PC-3 (cell line): ENCODE measurements around the gene PSMA2. TPM values are rescaled to one million over a fixed set of nuclear protein-coding genes. Genes with fewer than 3 reads are reported as not detected.

ENCODE experiments used
- ATAC-seq: fragments of 200-7000 bp; cut with Tn5 transposase; 2 replicates; pipeline ENCODE4 v1.9.1; 2020; ENCODE audit warnings: mild to moderate bottlenecking, moderate library complexity
- BruUV-seq: library from RNA; stranded (reverse); fragments of 400-500 nt; replicated peaks from 2 replicates; lab custom pipeline; 2021; lab: Mats Ljungman, UMichigan
- CTCF ChIA-PET: fragments of 300-600 bp; sonication (Branson Sonifier 250); formaldehyde crosslinking; loops from one replicate; lab custom pipeline; 2022; ENCODE audit warnings: antibody characterized with exemption; lab: Charles Lee
- POLR2A ChIA-PET: fragments of 300-600 bp; sonication (Branson Sonifier 250); formaldehyde crosslinking; loops from one replicate; lab custom pipeline; 2022; ENCODE audit warnings: antibody characterized with exemption; ENCODE audit not compliant: unreplicated experiment; lab: Charles Lee
- DNase-seq: peaks from one replicate; pipeline ENCODE4 v3.0.0-alpha.2; 2015
- H2AFZ ChIP-seq: fragments of 300-600 bp; sonication (generic); 2 replicates; pipeline ENCODE4 v1.6.0; 2016; ENCODE audit warnings: antibody characterized with exemption, low read length
- H3F3A ChIP-seq: fragments of 300-600 bp; sonication (generic); one replicate; pipeline ENCODE4 v1.6.0; 2017; ENCODE audit warnings: antibody characterized with exemption, low read length, control low read depth, mild to moderate bottlenecking; ENCODE audit not compliant: unreplicated experiment
- H3K27ac ChIP-seq: fragments of 300-600 bp; sonication (generic); 2 replicates; pipeline ENCODE4 v1.5.1; 2016; ENCODE audit warnings: mild to moderate bottlenecking, low read length
- H3K27me3 ChIP-seq: fragments of 300-600 bp; sonication (generic); 2 replicates; pipeline ENCODE4 v1.6.1; 2016; ENCODE audit warnings: low read length, mixed read lengths
- H3K36me3 ChIP-seq: fragments of 300-600 bp; sonication (generic); 2 replicates; pipeline ENCODE4 v1.6.1; 2016; ENCODE audit warnings: low read depth, mixed run types, low read length, mixed read lengths
- H3K4me1 ChIP-seq: fragments of 300-600 bp; sonication (generic); 2 replicates; pipeline ENCODE4 v1.5.1; 2016; ENCODE audit warnings: low read length; ENCODE audit not compliant: insufficient read depth
- H3K4me2 ChIP-seq: fragments of 300-600 bp; sonication (generic); 2 replicates; pipeline ENCODE4 v1.6.0; 2016; ENCODE audit warnings: low read length
- H3K4me3 ChIP-seq: fragments of 300-600 bp; sonication (generic); 2 replicates; pipeline ENCODE4 v1.5.1; 2016; ENCODE audit warnings: mild to moderate bottlenecking, low read length, mixed read lengths
- H3K79me2 ChIP-seq: fragments of 300-600 bp; sonication (generic); 2 replicates; pipeline ENCODE4 v1.6.1; 2017; ENCODE audit warnings: low read length, mixed read lengths
- H3K9ac ChIP-seq: fragments of 300-600 bp; sonication (generic); 2 replicates; pipeline ENCODE4 v1.6.0; 2016; ENCODE audit warnings: mild to moderate bottlenecking, low read length
- H3K9me2 ChIP-seq: fragments of 300-600 bp; sonication (generic); replicated peaks from 2 replicates; pipeline ENCODE4 v1.6.1; 2016; ENCODE audit warnings: mixed run types, low read length, mixed read lengths
- H3K9me3 ChIP-seq: fragments of 300-600 bp; sonication (generic); 2 replicates; pipeline ENCODE4 v1.6.1; 2016; ENCODE audit warnings: low read length, mixed read lengths
- H4K20me1 ChIP-seq: fragments of 300-600 bp; sonication (generic); 2 replicates; pipeline ENCODE4 v1.6.1; 2016; ENCODE audit warnings: low read length, mixed read lengths
- EZH2 ChIP-seq: fragments of 300-600 bp; sonication (generic); IDR thresholded peaks from one replicate; pipeline ENCODE4 v1.6.1; 2017; ENCODE audit warnings: antibody characterized with exemption, mild to moderate bottlenecking, low read length; ENCODE audit not compliant: unreplicated experiment
- EZH2phosphoT487 ChIP-seq: fragments of 300-600 bp; sonication (generic); IDR thresholded peaks from 2 replicates; pipeline ENCODE4 v1.6.1; 2018; ENCODE audit warnings: mild to moderate bottlenecking, antibody characterized with exemption, low read length, borderline replicate concordance
- intact Hi-C: fragments of 100-400 bp; cut with micrococcal nuclease; formaldehyde crosslinking; loops from 2 replicates; pipeline ENCODE4 v1.9.0; 2023
- total RNA-seq: library from RNA; depleted of rRNA; stranded (reverse); fragments of >200 nt; gene quantifications from 2 replicates; pipeline ENCODE4 v1.2.3, GENCODE V29; 2014
- TF ChIP-seq, protein P1 (sequence below): fragments of 300-600 bp; sonication (generic); conservative IDR thresholded peaks from 2 replicates; pipeline ENCODE4 v1.5.1; 2017; ENCODE audit warnings: antibody characterized with exemption, low read depth, mild to moderate bottlenecking, low read length

PSMA2 gene
- total RNA-seq, 1 experiment from 2014 or later: 85.6 TPM

DNA sequence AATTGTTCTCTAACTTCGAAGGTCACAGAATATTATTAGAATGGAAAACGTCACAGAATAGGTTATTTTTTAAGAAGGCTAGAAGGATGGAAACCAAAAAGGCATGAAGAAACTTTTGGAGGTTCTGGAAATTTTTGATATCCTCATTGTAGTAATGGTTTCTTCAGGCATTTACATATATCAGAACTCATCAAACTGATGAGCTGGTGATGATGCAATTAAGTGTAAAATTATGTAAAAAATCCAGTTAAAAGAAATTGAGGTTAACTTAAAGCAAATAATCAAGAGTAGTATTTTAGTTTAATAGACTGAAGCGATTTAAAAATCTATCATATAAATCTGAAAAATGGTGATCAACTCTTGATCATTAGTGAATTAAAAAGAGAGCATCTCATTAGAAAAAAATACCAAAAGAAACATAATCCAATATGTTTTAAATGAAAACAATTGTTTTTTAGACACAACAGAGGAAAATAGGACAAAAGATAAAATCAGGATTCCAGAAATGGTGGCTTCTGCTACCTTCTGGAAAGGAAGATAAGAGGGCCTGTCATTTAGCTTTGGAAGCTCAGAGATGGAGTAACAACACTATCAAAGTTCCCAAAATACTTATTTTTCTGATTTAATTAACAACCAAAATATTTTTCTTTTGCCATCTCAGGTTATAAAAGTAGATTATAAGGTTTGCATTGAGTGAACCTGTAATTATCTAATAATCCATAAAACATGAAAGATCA, 9.8 kb downstream of the PSMA2 start:
- H3K27me3 ChIP-seq: no peaks in the 10 kb centered on the region
- POLR2A ChIA-PET: no interaction called here
- no peaks in the 10 kb centered on the region; the same call in 1 of the 2 replicates for H4K20me1 ChIP-seq
- DNase-seq (no peak), ATAC-seq (no peak)
- H3K4me3 ChIP-seq: no peak overlapping the region
- TF ChIP-seq, protein P1, sequence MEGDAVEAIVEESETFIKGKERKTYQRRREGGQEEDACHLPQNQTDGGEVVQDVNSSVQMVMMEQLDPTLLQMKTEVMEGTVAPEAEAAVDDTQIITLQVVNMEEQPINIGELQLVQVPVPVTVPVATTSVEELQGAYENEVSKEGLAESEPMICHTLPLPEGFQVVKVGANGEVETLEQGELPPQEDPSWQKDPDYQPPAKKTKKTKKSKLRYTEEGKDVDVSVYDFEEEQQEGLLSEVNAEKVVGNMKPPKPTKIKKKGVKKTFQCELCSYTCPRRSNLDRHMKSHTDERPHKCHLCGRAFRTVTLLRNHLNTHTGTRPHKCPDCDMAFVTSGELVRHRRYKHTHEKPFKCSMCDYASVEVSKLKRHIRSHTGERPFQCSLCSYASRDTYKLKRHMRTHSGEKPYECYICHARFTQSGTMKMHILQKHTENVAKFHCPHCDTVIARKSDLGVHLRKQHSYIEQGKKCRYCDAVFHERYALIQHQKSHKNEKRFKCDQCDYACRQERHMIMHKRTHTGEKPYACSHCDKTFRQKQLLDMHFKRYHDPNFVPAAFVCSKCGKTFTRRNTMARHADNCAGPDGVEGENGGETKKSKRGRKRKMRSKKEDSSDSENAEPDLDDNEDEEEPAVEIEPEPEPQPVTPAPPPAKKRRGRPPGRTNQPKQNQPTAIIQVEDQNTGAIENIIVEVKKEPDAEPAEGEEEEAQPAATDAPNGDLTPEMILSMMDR: no peak
- TF ChIP-seq EZH2: no peak
- H3K36me3 ChIP-seq: peaks cover 83% of the 10 kb centered on the region
- H3K27ac ChIP-seq: no peak overlapping the region
- CTCF ChIA-PET: no interaction called here
- no peaks in the 10 kb centered on the region for H3K9me2 ChIP-seq
- no TSS peak for BruUV-seq
- no peak overlapping the region for H3K4me2 ChIP-seq
- H2AFZ ChIP-seq: no peak overlapping the region
- H3K79me2 ChIP-seq: peaks cover 14% of the 10 kb centered on the region
- no peaks in the 10 kb centered on the region for H3K4me1 ChIP-seq
- H3K9ac ChIP-seq: no peak overlapping the region
- intact Hi-C loops: no loop called here
- no peaks in the 10 kb centered on the region for H3K9me3 ChIP-seq
- no peaks in the 10 kb centered on the region for H3F3A ChIP-seq

DNA sequence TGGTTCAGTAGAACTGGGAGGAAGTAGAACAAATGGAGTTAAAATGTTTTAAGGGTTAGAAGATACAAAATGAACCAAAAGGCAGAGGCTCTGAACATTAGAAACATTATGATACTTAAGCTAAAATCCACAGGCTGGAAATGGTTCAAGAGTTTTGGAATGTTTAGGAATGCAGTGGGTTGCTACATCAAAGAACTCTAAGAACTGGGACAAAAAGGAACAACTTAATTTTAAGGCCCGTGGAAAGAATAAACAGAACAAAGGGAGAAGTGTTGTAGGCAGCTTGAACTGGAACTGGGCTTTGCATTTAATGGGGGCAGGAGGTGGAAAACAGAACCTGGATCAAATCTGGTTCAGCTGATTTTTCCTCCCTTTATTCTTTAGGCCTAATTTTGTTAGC, 16.6 kb downstream of the PSMA2 start:
- Histone ChIP-seq H3K27ac (no peak overlapping the region), H3K9ac (no peak overlapping the region), H3K4me2 (no peak overlapping the region), H3K9me3 (no peaks in the 10 kb centered on the region), H3K4me3 (no peak overlapping the region), H3K36me3 (peaks cover 31% of the 10 kb centered on the region), H3K9me2 (no peaks in the 10 kb centered on the region), H3K4me1 (peaks cover 9% of the 10 kb centered on the region), H2AFZ (no peak overlapping the region), H3K79me2 (peaks cover 11% of the 10 kb centered on the region), H4K20me1 (no peaks in the 10 kb centered on the region), H3F3A (no peaks in the 10 kb centered on the region), H3K27me3 (no peaks in the 10 kb centered on the region)
- BruUV-seq: no TSS peak
- ChIA-PET CTCF (no interaction called here), POLR2A (no interaction called here)
- ATAC-seq (no peak), DNase-seq (no peak)
- intact Hi-C loops: no loop called here
- TF ChIP-seq, protein P1: no peak
- no peak for TF ChIP-seq EZH2phosphoT487
- TF ChIP-seq EZH2: no peak

DNA sequence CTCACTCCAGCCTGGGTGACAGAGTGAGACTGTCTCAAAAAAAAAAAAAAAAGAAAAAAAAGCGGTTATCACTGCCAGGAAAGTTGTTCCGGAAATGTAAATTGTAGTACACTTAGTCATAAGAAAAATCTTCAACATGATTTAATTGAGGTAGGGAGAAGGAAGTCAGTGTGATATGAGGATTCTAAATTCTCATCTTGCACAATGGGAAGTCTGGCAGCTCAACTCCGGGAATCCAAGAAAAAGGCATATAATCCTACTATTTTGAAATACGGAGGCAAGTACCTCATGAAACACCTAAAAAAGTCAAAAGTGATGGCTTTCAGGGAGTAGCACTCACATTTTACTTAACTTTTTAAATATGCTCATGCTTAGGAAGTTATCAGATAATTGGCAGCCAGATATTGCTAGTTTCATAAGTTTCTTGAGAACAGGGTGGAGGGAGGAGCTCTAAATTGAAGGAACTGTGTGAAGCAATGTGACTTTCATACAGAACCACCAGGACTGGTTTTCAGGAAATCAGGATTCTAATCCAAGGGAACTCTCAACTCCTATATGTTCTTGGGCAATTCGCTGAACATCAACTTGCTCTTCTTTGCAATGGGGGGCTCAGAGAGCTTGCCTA, 17.4 kb downstream of the PSMA2 start:
- POLR2A ChIA-PET: no interaction called here
- Histone ChIP-seq H3K9ac (no peak overlapping the region), H3K4me2 (no peak overlapping the region)

More for the DNA sequence above, 17.4 kb downstream of the PSMA2 start:
- DNase-seq (no peak), ATAC-seq (no peak)
- Histone ChIP-seq H3K9me2 (no peaks in the 10 kb centered on the region), H3F3A (no peaks in the 10 kb centered on the region), H3K4me3 (no peak overlapping the region), H3K27ac (no peak overlapping the region), H3K36me3 (peaks cover 23% of the 10 kb centered on the region), H3K27me3 (no peaks in the 10 kb centered on the region), H2AFZ (no peak overlapping the region), H3K4me1 (peaks cover 9% of the 10 kb centered on the region), H3K79me2 (peaks cover 14% of the 10 kb centered on the region), H3K9me3 (no peaks in the 10 kb centered on the region), H4K20me1 (no peaks in the 10 kb centered on the region)
- TF ChIP-seq, protein P1: no peak
- no peak for TF ChIP-seq EZH2phosphoT487
- no peak for TF ChIP-seq EZH2
- BruUV-seq: no TSS peak
- CTCF ChIA-PET: no interaction called here
- intact Hi-C loops: no loop called here
